HepG2 (cell line): Measurements from ENCODE around the gene VAV2. TPM values are rescaled to one million over a fixed set of nuclear protein-coding genes. Genes with fewer than 3 reads are reported as not detected.
A peak's percentile ranks its signal among the peaks of the same experiment; 100 is the strongest.

Source experiments
- EEA1 ChIP-seq: sonication (generic); formaldehyde crosslinking; IDR thresholded peaks from 2 replicates; pipeline ENCODE4 v1.5.1; 2020; ENCODE audit warnings: mild to moderate bottlenecking, missing genetic modification reagents, borderline replicate concordance
- FOXP4 ChIP-seq: sonication (generic); formaldehyde crosslinking; IDR thresholded peaks from 2 replicates; pipeline ENCODE4 v1.4.0; 2020; ENCODE audit warnings: missing genetic modification reagents
- HDAC2 ChIP-seq: sonication (generic); formaldehyde crosslinking; IDR thresholded peaks from 2 replicates; pipeline ENCODE4 v1.4.0; 2020; ENCODE audit warnings: missing genetic modification reagents
- KDM6A ChIP-seq: IDR thresholded peaks from 2 replicates; pipeline ENCODE4 v1.6.1; 2016; ENCODE audit warnings: low read depth
- KLF13 ChIP-seq: sonication (generic); formaldehyde crosslinking; IDR thresholded peaks from 2 replicates; pipeline ENCODE4 v1.4.0; 2020; ENCODE audit warnings: mild to moderate bottlenecking, missing genetic modification reagents
- MIXL1 ChIP-seq: IDR thresholded peaks from 2 replicates; pipeline ENCODE4 v1.6.1; 2016
- NRL ChIP-seq: sonication (generic); formaldehyde crosslinking; IDR thresholded peaks from 2 replicates; pipeline ENCODE4 v1.5.0; 2020; ENCODE audit warnings: missing genetic modification reagents, mild to moderate bottlenecking, moderate library complexity, borderline replicate concordance
- TCF7 ChIP-seq: sonication (generic); IDR thresholded peaks from 2 replicates; pipeline ENCODE4 v1.6.1; 2016; ENCODE audit warnings: antibody characterized with exemption, low read depth
- TFDP1 ChIP-seq: IDR thresholded peaks from 2 replicates; pipeline ENCODE4 v1.6.1; 2016; ENCODE audit warnings: missing compliant biosample characterization, missing genetic modification reagents, borderline replicate concordance
- ZNF549 ChIP-seq: sonication (generic); formaldehyde crosslinking; IDR thresholded peaks from 2 replicates; pipeline ENCODE4 v1.5.0; 2020; ENCODE audit warnings: missing genetic modification reagents
- ZNF577 ChIP-seq: sonication (generic); formaldehyde crosslinking; IDR thresholded peaks from 2 replicates; pipeline ENCODE4 v1.4.0; 2020; ENCODE audit warnings: mild to moderate bottlenecking, low read depth, missing genetic modification reagents, borderline replicate concordance
- polyA plus RNA-seq, 8 experiments: library from polyadenylated mRNA; depleted of rRNA in 3 of 8; stranded (reverse) in 7 of 8; unstranded in 1 of 8; fragments of >200 nt; fragmentation: Illumina TruSeq in 4 of 8; extraction: Trizol in 4 of 8; gene quantifications; 2 replicates each; pipeline versions ENCODE4 v1.2.1 to v1.2.3, GENCODE V29; 2011 to 2016; ENCODE audit warnings: low read depth in 4 of 8, missing spikeins in 1 of 8, mixed read lengths in 1 of 8; ENCODE audit not compliant: insufficient read depth in 1 of 8
- total RNA-seq, 5 experiments: library from RNA; depleted of rRNA; stranded (reverse); fragments of >200 nt; fragmentation: Illumina TruSeq; extraction: Trizol; gene quantifications; 2 replicates each; pipeline ENCODE4 v1.2.3, GENCODE V29; 2016; ENCODE audit warnings: low read depth in 1 of 5
- TF ChIP-seq, protein P1 (sequence below): sonication (generic); formaldehyde crosslinking; IDR thresholded peaks from 2 replicates; pipeline ENCODE4 v1.8.1; 2022; ENCODE audit warnings: low read depth, mild to moderate bottlenecking, missing genetic modification reagents
- TF ChIP-seq, protein P2 (sequence below): sonication (generic); formaldehyde crosslinking; IDR thresholded peaks from 2 replicates; pipeline ENCODE4 v1.4.0; 2020; ENCODE audit warnings: mild to moderate bottlenecking, missing genetic modification reagents

Gene VAV2
- total and polyA plus RNA-seq, 2 of the 13 experiments (the other 11 are each of a cell fraction or from before 2014, with no cell fraction given), result 22.5 to 22.9 TPM

GRCh38 chr9:133888048-133888808, 103.9 kb downstream of the VAV2 start (continued):
- TF ChIP-seq, protein P1, sequence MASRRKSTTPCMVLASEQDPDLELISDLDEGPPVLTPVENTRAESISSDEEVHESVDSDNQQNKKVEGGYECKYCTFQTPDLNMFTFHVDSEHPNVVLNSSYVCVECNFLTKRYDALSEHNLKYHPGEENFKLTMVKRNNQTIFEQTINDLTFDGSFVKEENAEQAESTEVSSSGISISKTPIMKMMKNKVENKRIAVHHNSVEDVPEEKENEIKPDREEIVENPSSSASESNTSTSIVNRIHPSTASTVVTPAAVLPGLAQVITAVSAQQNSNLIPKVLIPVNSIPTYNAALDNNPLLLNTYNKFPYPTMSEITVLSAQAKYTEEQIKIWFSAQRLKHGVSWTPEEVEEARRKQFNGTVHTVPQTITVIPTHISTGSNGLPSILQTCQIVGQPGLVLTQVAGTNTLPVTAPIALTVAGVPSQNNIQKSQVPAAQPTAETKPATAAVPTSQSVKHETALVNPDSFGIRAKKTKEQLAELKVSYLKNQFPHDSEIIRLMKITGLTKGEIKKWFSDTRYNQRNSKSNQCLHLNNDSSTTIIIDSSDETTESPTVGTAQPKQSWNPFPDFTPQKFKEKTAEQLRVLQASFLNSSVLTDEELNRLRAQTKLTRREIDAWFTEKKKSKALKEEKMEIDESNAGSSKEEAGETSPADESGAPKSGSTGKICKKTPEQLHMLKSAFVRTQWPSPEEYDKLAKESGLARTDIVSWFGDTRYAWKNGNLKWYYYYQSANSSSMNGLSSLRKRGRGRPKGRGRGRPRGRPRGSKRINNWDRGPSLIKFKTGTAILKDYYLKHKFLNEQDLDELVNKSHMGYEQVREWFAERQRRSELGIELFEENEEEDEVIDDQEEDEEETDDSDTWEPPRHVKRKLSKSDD, result no peak
- TF ChIP-seq HDAC2 (CRISPR knock-in tag) (no peak; the same call in none of the 2 replicates), TFDP1 (CRISPR knock-in tag) (no peak), ZNF549 (no peak), EEA1 (no peak; the same call in 1 of the 2 replicates), NRL (CRISPR knock-in tag) (peak; percentile 71; the same call in 1 of the 2 replicates), KDM6A (CRISPR knock-in tag) (0 out of 2 replicates have a peak, but pooled peaks have one; percentile 17), ZNF577 (no peak), TCF7 (peak; percentile 75), FOXP4 (CRISPR knock-in tag) (peak; percentile 92), KLF13 (CRISPR knock-in tag) (no peak), MIXL1 (CRISPR knock-in tag) (peak; percentile 13; the same call in 1 of the 2 replicates)
- TF ChIP-seq, protein P2, sequence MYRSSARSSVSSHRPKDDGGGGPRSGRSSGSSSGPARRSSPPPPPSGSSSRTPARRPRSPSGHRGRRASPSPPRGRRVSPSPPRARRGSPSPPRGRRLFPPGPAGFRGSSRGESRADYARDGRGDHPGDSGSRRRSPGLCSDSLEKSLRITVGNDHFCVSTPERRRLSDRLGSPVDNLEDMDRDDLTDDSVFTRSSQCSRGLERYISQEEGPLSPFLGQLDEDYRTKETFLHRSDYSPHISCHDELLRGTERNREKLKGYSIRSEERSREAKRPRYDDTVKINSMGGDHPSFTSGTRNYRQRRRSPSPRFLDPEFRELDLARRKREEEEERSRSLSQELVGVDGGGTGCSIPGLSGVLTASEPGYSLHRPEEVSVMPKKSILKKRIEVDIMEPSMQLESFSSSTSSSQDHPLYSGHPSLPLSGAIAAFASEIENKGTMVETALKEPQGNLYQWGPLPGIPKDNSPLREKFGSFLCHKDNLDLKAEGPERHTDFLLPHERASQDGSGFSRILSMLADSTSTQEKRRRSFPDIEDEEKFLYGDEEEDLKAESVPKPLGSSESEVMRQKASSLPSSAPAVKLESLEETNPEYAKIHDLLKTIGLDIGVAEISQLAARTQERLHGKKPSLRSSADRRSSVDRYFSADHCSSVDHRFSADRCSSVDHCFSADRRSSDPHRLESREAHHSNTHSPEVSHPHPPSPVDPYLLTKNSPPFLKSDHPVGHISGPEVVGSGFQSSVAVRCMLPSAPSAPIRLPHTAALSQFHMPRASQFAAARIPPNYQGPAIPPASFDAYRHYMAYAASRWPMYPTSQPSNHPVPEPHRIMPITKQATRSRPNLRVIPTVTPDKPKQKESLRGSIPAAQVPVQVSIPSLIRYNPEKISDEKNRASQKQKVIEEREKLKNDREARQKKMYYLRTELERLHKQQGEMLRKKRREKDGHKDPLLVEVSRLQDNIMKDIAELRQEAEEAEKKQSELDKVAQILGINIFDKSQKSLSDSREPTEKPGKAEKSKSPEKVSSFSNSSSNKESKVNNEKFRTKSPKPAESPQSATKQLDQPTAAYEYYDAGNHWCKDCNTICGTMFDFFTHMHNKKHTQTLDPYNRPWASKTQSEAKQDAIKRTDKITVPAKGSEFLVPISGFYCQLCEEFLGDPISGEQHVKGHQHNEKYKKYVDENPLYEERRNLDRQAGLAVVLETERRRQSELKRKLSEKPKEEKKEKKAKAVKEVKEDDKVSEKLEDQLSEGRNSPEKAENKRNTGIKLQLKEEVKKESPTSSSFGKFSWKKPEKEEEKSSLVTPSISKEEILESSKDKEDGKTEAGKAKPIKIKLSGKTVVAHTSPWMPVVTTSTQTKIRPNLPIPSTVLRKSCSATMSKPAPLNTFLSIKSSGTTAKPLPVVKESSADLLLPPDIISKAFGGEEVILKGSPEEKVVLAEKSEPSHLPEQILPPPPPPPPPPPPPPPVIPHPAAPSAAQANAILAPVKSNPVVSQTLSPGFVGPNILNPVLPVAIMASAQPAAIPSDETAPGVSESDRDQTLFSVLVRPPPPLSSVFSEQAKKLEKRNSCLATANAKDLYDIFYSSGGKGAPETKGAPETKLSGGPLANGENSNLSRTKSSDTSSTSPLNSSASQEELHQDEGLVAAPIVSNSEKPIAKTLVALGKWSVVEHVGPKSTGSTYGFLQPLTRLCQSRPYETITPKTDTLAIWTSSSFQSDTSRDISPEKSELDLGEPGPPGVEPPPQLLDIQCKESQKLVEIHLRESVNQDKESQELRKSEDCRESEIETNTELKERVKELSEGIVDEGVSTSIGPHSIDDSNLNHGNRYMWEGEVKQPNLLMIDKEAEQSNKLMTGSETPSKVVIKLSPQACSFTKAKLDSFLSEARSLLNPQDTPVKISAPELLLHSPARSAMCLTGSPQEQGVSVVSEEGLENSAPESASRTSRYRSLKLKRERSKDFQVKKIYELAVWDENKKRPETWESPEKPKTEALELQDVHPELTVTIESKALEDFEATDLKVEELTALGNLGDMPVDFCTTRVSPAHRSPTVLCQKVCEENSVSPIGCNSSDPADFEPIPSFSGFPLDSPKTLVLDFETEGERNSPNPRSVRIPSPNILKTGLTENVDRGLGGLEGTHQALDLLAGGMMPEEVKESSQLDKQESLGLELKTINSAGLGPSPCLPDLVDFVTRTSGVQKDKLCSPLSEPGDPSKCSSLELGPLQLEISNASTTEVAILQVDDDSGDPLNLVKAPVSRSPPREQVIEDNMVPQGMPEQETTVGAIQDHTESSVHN, result no peak
